Activated CD8-positive, alpha-beta memory T cell treated with anti-CD3 and anti-CD28 coated beads, Interleukin-2, amount 50 U/mL, for 1 hour (primary cell): Measurements from ENCODE around the gene ELFN2.

Experiments
- DNase-seq: peaks from one replicate; pipeline ENCODE4 v3.0.0-alpha.2; 2020; ENCODE audit errors: extremely low read depth

ELFN2 gene

DNA sequence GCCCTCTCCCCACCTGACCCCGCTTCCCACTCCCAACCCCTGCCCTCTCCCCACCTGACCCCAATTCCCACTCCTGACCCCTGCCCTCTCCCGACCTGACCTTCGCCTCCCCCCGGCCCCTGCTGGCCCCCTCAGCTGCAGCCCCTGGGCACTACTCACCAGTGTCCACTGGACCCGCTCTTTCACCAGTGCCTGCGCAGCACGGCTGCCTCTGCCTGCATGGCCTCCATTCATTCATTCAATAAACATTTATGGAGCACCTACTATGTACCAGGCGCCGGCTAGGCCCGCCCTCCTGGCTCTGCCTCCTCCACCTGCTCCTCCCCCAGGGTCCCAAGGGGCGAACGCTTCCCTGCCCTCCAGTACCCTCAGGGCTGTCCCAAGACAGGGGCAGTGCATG, 42.6 kb downstream of the ELFN2 start:
- no peak for DNase-seq

DNA sequence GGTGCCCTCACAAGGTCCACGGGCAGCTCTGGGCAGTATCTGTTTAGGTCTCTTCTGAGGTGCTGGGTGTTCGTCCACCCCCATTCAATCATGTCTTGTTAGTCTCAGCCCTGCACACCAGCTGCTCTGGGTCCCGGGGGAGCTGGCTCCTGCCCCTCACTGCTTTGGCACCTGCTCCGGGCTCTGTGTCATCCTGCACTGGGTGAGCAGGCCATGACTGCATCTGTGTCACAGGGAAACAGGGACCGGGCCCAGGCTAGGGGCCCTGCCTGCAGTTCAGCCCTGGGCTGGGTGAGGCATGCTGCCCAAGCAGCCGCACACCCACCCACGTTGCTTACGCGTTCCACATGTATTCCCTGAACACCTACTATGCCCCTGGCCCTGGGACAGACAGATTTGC, 43.9 kb downstream of the ELFN2 start:
- DNase-seq, result no peak

DNA sequence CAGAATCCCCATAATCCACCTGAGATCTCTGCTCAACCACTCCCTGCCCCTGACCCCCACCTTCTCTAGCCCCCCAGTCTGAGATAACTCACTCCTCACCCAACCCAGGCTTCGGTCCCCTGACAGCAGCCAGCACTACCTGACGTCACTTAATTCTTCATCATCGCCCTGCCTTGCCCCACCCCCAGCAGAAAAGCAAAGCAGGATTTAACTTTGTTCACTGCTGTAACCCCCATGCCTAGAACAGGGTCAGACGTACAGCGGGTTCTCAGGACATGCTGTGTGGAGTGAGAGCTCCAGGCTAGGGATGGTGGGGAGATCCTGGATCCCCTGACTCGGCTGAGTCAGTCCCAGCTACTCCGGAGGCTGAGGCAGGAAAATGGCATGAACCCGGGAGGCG, 45.8 kb downstream of the ELFN2 start:
- DNase-seq, result no peak

DNA sequence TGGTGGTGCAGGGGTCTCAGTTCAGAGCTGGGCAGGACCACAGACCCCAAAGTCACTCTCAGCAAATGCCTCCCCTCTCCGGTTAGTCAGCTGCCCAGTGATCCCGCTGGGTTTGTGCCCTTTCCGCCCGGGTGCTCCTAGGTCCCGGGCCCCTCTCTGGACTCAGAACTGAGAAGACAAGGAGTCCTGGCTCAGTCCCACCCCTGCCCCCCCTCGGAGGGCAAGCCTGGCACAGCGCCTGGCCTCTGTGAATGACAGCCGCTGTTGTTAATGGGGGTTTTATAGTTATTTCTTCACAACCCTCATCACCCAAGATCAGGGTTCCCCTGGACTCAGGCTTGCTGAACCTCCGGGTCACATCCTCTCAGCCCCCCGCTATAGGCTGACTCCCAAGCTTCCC, 47.6 kb downstream of the ELFN2 start:
- no peak for DNase-seq

DNA sequence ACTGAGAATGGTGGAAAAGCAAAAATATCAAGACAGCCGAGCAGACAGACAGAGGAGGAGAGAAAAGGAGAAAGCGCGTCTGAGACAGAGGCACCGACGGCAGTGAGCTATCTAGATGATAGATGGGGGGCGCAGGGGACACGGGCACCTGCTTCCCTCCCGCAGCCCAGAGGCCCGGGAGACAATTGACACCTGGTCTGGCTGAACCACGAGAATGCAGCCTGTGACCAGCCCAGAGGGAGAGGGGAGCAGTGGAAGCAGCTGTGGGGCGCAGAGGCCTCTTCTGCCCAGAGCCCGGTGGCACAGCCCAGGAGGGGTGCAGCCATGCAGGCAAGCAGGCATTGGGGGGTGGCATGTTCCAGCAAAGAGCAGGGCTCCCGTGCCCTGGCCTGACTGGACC, 48.2 kb downstream of the ELFN2 start:
- no peak for DNase-seq

DNA sequence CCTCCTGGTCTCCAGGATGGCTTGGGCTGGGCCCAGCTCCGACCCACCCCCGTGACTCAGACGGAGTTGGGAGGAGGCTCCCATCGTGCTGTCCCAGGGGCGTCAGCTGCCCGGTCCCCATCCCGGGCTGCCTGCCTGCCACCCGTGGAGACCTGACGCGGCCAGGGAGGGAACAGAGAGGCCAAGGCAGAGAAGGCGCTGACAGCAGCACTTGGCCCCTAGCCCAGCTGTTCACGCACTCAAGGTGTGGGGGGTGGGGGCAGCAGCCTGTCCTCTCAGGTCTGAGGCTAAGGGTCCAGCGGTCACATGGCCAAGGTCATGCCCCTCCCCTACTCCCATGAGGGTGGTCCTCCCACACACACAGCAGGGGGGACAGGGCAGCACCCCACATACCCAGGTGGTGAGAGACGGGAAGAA, 48.6 kb downstream of the ELFN2 start:
- no peak for DNase-seq

DNA sequence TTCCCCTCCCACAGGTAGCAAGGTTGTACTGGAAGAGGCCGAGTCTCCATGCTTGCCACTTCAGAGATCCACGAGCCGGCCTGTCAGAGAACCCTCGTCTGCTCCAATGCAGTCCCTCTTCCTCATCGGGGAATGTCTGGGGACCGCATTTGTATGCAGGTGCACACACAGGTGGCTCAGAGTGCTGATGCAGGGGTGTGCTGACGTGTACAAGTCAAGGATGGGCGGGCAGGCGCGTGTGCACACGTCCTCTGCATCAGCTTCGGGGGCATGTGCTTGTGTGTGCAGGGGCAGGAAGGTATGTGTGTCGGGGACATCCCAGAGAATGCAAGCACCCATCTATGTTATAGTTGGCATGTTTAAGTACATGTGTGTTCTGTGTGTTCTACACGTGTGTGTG, 49.4 kb downstream of the ELFN2 start:
- no peak for DNase-seq

DNA sequence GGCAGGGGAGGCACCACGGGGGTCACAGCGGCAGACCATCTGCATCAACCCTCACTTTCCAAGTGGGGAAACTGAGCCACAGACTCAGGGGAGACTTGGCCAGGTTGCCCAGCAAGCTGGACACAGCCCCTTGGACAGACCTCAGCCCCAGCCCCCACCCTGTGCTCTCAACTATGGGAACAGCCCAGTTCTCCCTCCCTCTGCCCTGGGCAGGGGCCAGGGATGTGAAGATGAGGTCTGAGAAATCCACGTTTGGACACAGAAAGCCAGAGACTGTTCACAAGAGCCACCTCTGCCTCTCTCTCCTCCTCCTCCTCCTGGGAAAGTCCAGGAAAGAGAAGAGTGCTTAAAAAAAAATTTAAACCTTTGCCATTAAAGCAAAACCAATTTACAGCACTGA, 50.1 kb downstream of the ELFN2 start:
- DNase-seq, result no peak

DNA sequence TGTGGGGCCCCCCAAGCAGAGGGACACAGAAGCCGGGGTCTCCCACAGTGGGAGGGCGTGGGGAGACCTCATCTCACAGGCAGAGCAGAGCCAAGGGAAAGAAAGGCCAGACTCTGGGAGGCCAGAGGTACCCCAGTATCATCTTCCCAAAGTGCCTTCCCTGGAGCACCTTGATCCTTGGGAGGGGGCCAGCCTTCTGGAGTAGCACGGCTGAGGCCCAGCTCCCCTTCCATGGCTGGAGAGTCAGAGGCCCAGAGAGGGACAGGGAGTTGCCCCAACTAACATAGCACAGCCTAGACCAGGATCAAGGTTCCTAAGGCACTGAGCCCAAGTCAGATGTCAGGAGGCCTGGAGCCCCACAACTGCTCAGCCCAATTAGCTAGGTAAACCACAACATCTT, 50.6 kb downstream of the ELFN2 start:
- no peak for DNase-seq

DNA sequence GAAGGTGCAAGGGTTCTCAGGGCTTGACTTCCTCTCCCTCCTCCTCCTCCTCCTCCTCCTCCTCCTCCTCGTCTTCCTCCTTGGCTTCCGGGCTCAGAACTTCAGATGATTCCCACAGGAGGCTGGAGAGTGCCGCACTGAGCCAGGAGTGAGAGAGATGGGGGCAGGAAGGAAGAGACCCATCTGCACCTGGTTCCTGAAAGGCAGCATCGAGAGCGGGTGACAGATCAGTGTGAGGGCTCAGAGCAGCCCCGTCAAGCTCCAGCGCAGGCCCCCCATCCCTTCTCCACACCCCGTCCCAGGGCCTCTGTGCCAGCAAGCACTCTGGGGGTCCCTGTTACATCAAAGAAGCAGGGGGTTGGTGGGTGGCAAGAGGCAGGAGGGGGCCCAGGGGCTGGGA, 51.5 kb downstream of the ELFN2 start:
- no peak for DNase-seq

DNA sequence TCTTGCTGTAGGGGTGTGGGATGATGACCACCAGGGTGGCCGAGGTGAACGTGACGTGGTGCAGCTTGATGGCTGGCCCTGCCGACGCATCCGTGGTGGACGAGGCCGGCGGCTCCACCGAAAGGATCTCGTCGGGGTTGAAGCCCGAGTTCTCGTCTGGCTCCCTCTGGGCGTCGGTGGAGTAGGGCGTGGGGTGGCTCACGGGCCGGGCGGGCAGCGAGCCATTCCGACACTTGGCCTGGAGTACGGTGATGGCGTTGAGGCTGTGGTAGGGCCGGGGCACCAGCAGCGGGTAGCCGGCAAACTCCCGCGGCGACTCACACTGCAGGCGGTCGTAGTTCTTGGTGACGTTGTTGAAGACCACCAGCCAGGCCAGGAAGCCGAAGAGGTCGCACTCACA, 52.7 kb downstream of the ELFN2 start:
- DNase-seq, result no peak

DNA sequence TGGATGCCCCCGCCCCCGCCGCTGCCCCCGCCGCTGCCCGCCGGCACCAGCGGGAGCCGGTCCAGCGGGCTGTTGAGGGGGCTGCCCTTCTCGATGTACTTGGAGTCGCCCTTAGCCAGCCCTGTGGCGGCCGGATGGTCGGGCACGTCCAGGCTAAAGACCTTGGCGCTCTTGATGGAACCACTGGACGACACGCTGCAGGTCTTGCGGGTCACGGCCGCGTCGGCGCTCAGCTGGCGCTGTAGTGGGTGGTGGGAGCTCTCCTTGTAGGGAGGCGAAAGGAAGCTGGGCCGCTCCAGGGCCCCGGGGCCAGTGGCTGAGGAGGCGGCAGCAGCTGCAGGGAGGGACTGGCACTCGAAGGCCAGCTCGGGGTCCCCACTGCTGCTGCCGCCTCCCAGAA, 53.8 kb downstream of the ELFN2 start:
- DNase-seq, result no peak

DNA sequence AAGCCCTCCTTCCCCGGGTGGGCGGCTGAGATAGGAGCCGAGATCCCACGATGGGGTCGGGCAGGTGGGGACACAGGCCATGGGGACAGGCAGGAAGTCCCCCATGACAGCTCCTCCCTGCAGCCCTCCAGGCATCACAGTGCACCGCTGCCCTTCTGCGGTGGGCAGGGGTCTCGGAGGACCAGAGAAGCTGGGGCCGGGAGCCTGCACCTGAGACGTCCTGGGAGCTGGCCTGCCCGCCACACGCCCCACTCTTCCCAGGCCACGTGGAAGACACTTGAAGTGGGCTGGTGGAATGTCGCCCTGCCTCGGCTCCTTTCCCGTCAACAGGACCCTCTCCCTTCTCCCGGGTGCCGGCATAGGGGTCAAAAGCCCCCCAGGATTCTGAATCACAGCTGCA, 55.4 kb downstream of the ELFN2 start:
- DNase-seq, result no peak

DNA sequence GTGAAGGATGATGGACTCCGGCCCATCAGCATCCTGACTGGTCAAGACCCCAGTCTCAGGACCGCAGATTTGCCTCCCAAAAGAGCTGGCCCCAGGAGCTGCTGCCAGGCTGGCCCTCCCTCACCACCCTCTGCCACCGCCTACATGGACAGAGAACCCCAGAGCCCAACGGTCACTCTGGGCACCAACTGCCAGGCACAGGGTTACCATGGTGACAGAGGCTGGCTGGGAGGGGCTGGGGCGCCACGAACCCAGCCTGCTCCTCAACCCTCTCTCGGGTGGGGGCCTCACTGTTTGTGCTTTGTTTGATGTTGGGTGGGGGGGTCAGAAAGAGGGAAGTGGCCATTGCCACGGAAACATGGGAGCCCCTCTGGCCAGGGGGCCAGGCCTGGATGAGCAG, 55.8 kb downstream of the ELFN2 start:
- no peak for DNase-seq

DNA sequence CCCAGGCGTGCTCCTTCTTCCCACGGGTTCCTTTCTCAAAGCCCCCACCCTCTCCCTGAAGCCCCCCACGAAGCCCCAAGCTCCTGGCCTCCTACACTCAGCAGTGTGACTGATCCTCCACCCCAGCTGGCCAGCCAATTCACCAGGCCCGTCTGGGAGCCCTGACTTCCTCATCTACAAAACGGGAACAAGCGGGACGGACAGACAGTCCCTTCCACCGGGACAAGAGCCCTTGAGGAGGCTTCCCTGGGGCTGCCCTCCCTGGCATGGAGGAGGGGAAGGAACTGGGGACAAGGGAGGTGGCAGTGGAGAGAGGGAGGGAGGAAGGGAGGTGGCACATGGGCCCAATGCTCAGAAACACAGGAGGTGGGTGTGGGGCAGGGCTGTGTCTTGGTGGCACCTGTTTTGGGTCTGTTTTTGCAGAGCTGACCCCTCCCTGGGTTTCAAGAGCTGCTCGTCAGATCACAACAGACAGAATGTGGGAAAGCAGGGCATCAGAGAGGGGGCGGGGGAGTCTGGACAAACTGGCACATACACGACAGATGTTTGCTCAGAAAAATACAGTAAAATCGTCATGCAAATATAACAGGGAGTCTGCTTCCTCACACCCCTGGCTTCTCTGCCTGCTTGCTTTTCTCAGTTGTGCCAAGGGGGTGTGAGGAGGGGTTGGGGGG, 56.8 kb downstream of the ELFN2 start:
- no peak for DNase-seq

DNA sequence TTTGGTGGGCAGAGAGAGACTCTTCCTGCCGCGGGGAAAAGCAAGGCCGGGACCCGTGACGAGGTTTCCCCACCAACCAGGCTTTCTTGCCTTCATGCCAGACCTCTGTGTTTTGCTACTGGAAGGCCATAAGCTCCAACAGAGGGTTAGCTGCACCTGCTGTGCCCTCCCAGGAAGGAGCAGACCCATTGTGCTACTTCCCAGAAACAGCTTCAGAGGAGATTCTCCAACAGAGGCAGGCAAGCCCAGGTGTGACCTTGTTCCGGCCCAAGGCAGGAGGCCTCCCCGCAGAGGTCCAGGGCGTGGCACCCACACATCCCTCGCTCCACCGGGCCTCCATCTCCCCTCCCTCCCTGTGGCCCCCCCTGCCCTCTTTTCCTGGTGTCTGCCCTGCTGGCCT, 57.8 kb downstream of the ELFN2 start:
- DNase-seq, result no peak

DNA sequence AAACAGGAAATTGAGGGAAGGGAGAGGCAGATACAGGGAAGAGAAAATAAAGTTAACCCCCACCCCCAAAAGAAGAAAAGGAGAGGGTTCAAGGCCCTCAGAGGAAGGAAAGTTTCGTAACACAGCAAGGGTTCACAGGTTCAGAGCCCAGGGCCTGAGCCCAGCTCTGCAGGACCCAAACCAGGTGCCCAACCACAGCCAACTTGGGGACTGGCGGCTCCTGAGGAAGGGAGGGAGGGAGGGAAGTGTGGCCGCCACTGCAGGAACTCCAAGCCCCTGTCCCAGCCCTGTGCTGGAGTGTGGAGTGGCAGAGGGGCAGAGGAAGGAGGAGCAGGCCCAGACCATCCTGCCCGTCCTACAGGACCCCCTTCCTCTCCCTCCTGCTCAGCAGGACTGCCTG, 59.2 kb downstream of the ELFN2 start:
- DNase-seq, result no peak

DNA sequence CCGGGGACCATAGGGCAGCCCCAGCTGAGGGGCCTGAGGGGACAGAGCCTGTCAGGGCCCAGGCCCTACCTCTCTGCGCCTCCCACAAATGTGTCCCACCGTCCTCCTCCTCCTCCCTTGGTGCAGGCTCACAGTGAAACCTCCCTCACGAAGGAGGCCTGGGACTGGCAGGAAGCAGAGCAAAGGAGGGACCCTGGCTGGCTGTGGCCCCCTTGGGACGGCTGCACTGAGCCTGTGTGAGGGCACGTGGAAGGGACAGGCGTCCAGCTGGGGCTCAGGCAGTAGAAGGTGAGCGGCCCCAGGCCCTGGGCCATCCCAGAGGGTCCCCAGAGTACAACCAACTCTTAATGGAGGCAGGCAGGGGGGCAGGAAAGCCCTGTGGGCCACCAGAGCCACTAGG, 60.7 kb downstream of the ELFN2 start:
- DNase-seq, result no peak

DNA sequence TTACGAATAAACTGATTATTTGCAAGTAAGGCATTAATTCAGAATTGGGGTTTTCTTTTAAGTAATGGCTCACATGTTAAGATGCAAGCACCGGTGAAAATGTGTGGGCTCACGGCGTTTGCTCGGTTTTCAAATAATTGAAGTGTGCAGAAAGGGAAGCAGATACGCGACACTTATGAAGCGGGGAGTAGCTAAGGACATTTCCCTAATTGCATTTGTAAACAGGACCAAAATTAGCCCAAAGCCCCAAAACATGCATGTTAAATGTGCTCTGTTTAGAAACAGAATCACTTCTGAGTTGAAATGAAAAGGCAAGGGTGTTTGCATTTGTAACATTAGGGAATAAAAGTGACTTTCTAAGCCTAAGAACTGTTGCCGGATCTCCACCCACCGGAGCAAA, 61.3 kb downstream of the ELFN2 start:
- DNase-seq, result no peak

DNA sequence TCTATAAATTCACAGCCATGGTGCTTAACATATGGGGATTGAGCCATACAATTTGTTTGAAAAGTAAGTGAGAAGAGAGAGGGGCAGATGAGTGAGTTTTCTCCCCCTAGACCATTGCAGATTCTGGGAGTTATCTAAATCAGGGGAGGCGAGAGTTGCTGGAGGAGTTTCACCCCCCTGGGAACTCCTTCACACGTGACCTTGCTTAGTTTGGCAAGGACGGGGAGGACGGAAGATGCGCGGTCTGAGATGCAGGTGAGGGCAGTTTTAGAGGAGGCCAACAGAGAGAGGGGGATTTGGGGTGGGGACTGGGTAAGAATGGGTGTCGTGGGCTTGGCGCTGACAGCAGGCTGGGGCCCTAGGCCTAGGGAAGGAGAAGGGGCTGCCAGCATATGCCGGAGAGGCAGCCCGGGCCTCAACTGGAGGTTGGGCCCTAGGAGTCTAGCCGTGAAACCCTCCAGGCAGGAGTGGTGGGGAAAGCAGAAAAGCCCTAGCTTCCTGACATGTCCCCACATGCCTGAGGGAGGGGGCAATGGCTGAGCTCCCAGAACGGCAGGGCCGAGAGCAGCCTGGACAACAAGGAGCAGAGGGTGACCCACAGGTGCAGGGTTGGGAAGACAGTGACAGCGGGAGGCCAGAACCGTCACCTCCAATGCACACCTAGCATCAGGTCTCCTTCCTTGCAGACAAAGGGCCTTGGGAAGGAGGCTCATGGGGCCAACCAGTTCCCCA, 63.9 kb downstream of the ELFN2 start:
- DNase-seq, result no peak

DNA sequence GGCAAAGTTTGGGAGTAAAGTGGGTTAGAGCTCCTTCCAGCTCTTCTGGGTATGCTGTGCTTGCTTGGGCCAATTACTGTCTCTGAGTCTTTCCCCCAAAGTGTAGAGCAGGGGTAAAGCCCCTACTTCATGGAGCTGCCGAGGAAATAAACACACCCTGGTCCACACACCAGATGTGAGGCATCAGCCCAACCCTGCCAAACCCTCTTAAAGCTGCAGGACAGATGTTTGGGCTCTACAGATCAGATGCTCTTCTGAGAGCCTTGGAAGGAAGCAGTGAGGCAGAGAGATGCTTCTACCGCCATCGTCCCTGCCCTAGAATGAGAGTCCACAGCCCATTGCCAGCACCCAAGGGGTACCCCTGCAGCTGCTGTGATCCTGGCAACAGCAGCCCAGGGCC, 64.7 kb downstream of the ELFN2 start:
- no peak for DNase-seq

DNA sequence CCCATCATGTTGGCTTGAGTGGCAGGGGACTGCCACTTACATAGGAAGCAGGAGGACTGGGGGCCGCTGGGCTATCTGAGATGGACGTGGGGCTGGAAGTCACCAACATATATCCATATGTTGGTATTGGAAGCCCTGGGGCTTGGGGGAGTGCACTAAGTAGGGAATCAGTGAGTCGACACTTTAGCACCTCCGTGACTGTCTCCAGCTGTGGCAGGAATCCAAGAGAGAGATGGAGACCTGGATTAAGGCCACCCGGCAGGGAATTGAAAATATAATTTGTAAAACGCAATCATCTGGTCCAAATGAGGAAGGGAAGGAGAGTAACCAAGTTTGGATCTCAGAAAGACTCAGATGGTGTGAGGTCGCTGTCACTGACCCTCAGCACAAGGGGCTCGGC, 68.4 kb downstream of the ELFN2 start:
- DNase-seq, result no peak

DNA sequence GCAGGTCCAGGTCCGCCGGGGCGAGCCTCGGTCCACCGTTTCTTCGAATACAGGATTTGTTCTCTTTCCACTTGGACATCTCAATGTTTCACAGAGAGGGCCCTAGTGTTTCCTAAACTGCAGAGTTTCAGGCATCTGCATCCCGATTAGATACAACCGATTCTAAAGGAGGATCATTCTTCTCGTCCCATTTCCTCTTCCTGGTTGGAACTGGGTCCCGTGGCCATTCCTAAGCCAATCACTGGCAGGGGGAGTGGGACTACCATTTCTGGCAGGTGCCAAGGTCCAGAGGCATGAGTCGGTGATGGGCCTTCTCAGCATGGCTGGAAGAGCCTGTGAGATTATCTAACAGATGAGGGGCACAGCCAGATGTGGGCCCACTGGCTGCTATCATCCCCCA, 68.9 kb downstream of the ELFN2 start:
- DNase-seq, result no peak
